ENCODE measurements around the gene DDX51.
"Not testable (repeated sequence)": the region's sequence is repeated elsewhere in the genome, so short reads cannot be mapped to it uniquely, and the experiment has no call there.

GRCh38 chr12:132149526-132149925 is 5.4 kb upstream of the DDX51 start:
- not testable (repeated sequence) for TF ChIP-seq POLR2AphosphoS5 (IDR thresholded peaks at IDR 0.05; ENCODE audit: low read depth, low read length); POLR2A (IDR thresholded peaks at IDR 0.05; ENCODE audit: low read depth, low read length); PAX5 (IDR thresholded peaks at IDR 0.05; ENCODE audit: insufficient read depth, low read length, severe bottlenecking); TAF1 (IDR thresholded peaks at IDR 0.05; ENCODE audit: low read depth, low read length); SPI1 (IDR thresholded peaks at IDR 0.05; ENCODE audit: low read depth, low read length)

Measured in GM12891 (cell line).